ENCODE results near the gene ENO1.

Gene ENO1

GRCh38 chr1:8910331-8910730 is 31.8 kb upstream of the ENO1 start:
- no peaks in the 10 kb centered on the region for H3K27me3 ChIP-seq (ENCODE audit: insufficient read depth, poor library complexity, severe bottlenecking)
- ATAC-seq (ENCODE audit: low read depth) (no peak), DNase-seq (ENCODE audit: low spot score) (no peak)
- no peaks in the 10 kb centered on the region for H3K36me3 ChIP-seq (ENCODE audit: low read depth)
- H3K27ac ChIP-seq (ENCODE audit: poor library complexity, severe bottlenecking): no peak overlapping the region
- H3K4me1 ChIP-seq (ENCODE audit: insufficient read depth, poor library complexity, severe bottlenecking): peaks cover 24% of the 10 kb centered on the region
- H3K9me3 ChIP-seq (ENCODE audit: severe bottlenecking): peaks cover 2% of the 10 kb centered on the region
- no peak for TF ChIP-seq CTCF (IDR thresholded peaks at IDR 0.05; ENCODE audit: poor library complexity, severe bottlenecking)
- no peak overlapping the region for H3K4me3 ChIP-seq (ENCODE audit: severe bottlenecking)

- peaks cover 40% of the 10 kb centered on the region for H3K4me1 ChIP-seq (ENCODE audit: insufficient read depth, poor library complexity, severe bottlenecking)
- no peak overlapping the region for H3K4me3 ChIP-seq (ENCODE audit: severe bottlenecking)
- no peak overlapping the region for H3K27ac ChIP-seq (ENCODE audit: poor library complexity, severe bottlenecking)
- no peak for DNase-seq (ENCODE audit: low spot score)
- H3K36me3 ChIP-seq (ENCODE audit: low read depth): no peaks in the 10 kb centered on the region
- no peak for ATAC-seq (ENCODE audit: low read depth)
- H3K27me3 ChIP-seq (ENCODE audit: insufficient read depth, poor library complexity, severe bottlenecking): no peaks in the 10 kb centered on the region
- H3K9me3 ChIP-seq (ENCODE audit: severe bottlenecking): peaks cover 2% of the 10 kb centered on the region
- no peak for TF ChIP-seq CTCF (IDR thresholded peaks at IDR 0.05; ENCODE audit: poor library complexity, severe bottlenecking)
These were observed 30.1 kb upstream of the ENO1 start for GRCh38 chr1:8908388-8909151.

- TF ChIP-seq CTCF (IDR thresholded peaks at IDR 0.05; ENCODE audit: poor library complexity, severe bottlenecking): no peak
- Histone ChIP-seq H3K27ac (ENCODE audit: poor library complexity, severe bottlenecking) (peak overlapping the region; percentile 85), H3K4me3 (ENCODE audit: severe bottlenecking) (no peak overlapping the region), H3K27me3 (ENCODE audit: insufficient read depth, poor library complexity, severe bottlenecking) (no peaks in the 10 kb centered on the region), H3K4me1 (ENCODE audit: insufficient read depth, poor library complexity, severe bottlenecking) (peaks cover 40% of the 10 kb centered on the region), H3K36me3 (ENCODE audit: low read depth) (no peaks in the 10 kb centered on the region), H3K9me3 (ENCODE audit: severe bottlenecking) (no peaks in the 10 kb centered on the region)
- ATAC-seq (ENCODE audit: low read depth) (0 out of 3 replicates have a peak, but pooled peaks have one; percentile 9), DNase-seq (ENCODE audit: low spot score) (no peak)
These were observed 27.2 kb upstream of the ENO1 start for GRCh38 chr1:8905582-8906191.

- Histone ChIP-seq H3K4me1 (ENCODE audit: insufficient read depth, poor library complexity, severe bottlenecking) (peaks cover 52% of the 10 kb centered on the region), H3K36me3 (ENCODE audit: low read depth) (no peaks in the 10 kb centered on the region), H3K4me3 (ENCODE audit: severe bottlenecking) (no peak overlapping the region), H3K9me3 (ENCODE audit: severe bottlenecking) (no peaks in the 10 kb centered on the region), H3K27me3 (ENCODE audit: insufficient read depth, poor library complexity, severe bottlenecking) (no peaks in the 10 kb centered on the region), H3K27ac (ENCODE audit: poor library complexity, severe bottlenecking) (peak overlapping the region; percentile 85)
- TF ChIP-seq CTCF (IDR thresholded peaks at IDR 0.05; ENCODE audit: poor library complexity, severe bottlenecking): no peak
- peak; percentile 85 for ATAC-seq (ENCODE audit: low read depth)
- DNase-seq (ENCODE audit: low spot score): peak; percentile 91
These were observed 25.6 kb upstream of the ENO1 start for GRCh38 chr1:8903908-8904650.

Measured in RWPE2 (cell line).